ENCODE data around the gene ALDH3A1.

DNA sequence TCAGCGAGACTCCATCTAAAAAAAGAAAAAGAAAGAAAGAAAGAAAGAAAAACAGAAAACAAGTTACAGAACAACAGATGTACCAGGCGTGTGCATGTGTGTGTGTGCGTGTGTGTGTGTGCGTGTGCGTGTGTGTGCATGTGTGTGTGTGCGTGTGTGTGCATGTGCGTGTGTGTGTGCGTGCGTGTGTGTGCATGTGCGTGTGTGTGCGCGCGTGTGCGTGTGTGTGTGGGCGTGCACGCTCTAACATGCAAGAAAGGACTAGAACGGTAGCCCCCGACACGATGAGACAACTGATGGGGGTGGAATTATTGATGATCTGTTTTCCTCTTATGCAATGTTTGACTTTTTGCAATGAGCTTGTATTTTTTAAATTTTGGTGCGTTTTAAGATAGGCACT is 1.6 kb downstream of the ALDH3A1 start:
- TF ChIP-seq, protein P1, sequence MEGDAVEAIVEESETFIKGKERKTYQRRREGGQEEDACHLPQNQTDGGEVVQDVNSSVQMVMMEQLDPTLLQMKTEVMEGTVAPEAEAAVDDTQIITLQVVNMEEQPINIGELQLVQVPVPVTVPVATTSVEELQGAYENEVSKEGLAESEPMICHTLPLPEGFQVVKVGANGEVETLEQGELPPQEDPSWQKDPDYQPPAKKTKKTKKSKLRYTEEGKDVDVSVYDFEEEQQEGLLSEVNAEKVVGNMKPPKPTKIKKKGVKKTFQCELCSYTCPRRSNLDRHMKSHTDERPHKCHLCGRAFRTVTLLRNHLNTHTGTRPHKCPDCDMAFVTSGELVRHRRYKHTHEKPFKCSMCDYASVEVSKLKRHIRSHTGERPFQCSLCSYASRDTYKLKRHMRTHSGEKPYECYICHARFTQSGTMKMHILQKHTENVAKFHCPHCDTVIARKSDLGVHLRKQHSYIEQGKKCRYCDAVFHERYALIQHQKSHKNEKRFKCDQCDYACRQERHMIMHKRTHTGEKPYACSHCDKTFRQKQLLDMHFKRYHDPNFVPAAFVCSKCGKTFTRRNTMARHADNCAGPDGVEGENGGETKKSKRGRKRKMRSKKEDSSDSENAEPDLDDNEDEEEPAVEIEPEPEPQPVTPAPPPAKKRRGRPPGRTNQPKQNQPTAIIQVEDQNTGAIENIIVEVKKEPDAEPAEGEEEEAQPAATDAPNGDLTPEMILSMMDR (IDR thresholded peaks at IDR 0.05) = no peak
- TF ChIP-seq POLR2A (IDR thresholded peaks at IDR 0.05) = no peak
